HG02571 (cell line): ENCODE data around the gene ST3GAL5.

Source experiments
- ATAC-seq: cut with Tn5 transposase; IDR thresholded peaks from one replicate; pipeline ENCODE4 v1.9.1; 2021; ENCODE audit warnings: mild to moderate bottlenecking, moderate library complexity; ENCODE audit not compliant: unreplicated experiment

ST3GAL5 gene

GRCh38 chr2:85811180-85812093 is 77.4 kb downstream of the ST3GAL5 start:
- no peak for ATAC-seq

GRCh38 chr2:85810371-85811179 is 78.2 kb downstream of the ST3GAL5 start:
- ATAC-seq = no peak

GRCh38 chr2:85807756-85808155 is 81.0 kb downstream of the ST3GAL5 start:
- ATAC-seq = no peak

GRCh38 chr2:85806358-85807118 is 82.3 kb downstream of the ST3GAL5 start:
- ATAC-seq = no peak

- no peak for ATAC-seq
Observed at GRCh38 chr2:85804583-85804982, 84.2 kb downstream of the ST3GAL5 start.

- no peak for ATAC-seq
Observed at GRCh38 chr2:85803704-85804425, 84.9 kb downstream of the ST3GAL5 start.

GRCh38 chr2:85802354-85803103 is 86.3 kb downstream of the ST3GAL5 start:
- ATAC-seq = no peak

GRCh38 chr2:85801871-85802270 is 86.9 kb downstream of the ST3GAL5 start:
- no peak for ATAC-seq

- no peak for ATAC-seq
Observed at GRCh38 chr2:85800586-85800985, 88.2 kb downstream of the ST3GAL5 start.

- no peak for ATAC-seq
Observed at GRCh38 chr2:85799215-85799956, 89.4 kb downstream of the ST3GAL5 start.

- no peak for ATAC-seq
Observed at GRCh38 chr2:85797921-85798320, 90.9 kb downstream of the ST3GAL5 start.

- ATAC-seq = no peak
Observed at GRCh38 chr2:85797263-85797660, 91.5 kb downstream of the ST3GAL5 start.

- ATAC-seq = no peak
Observed at GRCh38 chr2:85796341-85797262, 92.2 kb downstream of the ST3GAL5 start.

GRCh38 chr2:85796046-85796340 is 92.8 kb downstream of the ST3GAL5 start:
- no peak for ATAC-seq

- no peak for ATAC-seq
Observed at GRCh38 chr2:85795331-85796045, 93.3 kb downstream of the ST3GAL5 start.

GRCh38 chr2:85794491-85795121 is 94.2 kb downstream of the ST3GAL5 start:
- no peak for ATAC-seq

GRCh38 chr2:85794038-85794441 is 94.8 kb downstream of the ST3GAL5 start:
- no peak for ATAC-seq
